Measurements from ENCODE around the gene ADARB2. TPM values are rescaled to one million over a fixed set of nuclear protein-coding genes. Genes with fewer than 3 reads are reported as not detected.

The ADARB2 gene
- total RNA-seq, 1 donor from 2014 or later: 0.08 TPM

DNA sequence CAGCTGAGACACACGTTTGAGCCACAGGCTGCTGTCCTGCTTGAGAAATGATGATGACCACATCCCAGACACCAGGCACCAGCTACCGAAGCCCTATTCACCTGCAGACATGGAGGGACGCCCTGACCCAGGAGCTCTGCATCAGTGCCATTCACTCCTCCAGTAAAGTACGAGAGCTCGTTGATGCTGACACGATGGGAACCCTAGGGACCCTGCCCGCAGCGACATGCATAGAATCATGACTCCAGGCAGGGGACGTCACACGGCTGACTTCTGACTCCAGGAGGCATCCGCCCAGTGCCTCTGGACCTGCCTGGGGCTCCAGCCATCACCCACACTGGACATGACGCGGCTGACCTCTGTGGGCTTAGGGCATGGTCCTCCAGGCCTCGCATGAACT lies 129.9 kb downstream of the ADARB2 start:
- TF ChIP-seq, protein P1, sequence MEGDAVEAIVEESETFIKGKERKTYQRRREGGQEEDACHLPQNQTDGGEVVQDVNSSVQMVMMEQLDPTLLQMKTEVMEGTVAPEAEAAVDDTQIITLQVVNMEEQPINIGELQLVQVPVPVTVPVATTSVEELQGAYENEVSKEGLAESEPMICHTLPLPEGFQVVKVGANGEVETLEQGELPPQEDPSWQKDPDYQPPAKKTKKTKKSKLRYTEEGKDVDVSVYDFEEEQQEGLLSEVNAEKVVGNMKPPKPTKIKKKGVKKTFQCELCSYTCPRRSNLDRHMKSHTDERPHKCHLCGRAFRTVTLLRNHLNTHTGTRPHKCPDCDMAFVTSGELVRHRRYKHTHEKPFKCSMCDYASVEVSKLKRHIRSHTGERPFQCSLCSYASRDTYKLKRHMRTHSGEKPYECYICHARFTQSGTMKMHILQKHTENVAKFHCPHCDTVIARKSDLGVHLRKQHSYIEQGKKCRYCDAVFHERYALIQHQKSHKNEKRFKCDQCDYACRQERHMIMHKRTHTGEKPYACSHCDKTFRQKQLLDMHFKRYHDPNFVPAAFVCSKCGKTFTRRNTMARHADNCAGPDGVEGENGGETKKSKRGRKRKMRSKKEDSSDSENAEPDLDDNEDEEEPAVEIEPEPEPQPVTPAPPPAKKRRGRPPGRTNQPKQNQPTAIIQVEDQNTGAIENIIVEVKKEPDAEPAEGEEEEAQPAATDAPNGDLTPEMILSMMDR (IDR thresholded peaks at IDR 0.05; ENCODE audit: insufficient read depth, low read length, poor library complexity, severe bottlenecking): no peak
- Histone ChIP-seq H3K4me3 (ENCODE audit: low read depth, low read length) (no peak overlapping the region), H3K36me3 (ENCODE audit: control insufficient read depth, insufficient read depth, low read length) (no peaks in the 10 kb centered on the region), H3K27me3 (ENCODE audit: control insufficient read depth, insufficient read depth, low read length) (peaks cover 18% of the 10 kb centered on the region)
- no peak for DNase-seq (ENCODE audit: low read depth)

DNA sequence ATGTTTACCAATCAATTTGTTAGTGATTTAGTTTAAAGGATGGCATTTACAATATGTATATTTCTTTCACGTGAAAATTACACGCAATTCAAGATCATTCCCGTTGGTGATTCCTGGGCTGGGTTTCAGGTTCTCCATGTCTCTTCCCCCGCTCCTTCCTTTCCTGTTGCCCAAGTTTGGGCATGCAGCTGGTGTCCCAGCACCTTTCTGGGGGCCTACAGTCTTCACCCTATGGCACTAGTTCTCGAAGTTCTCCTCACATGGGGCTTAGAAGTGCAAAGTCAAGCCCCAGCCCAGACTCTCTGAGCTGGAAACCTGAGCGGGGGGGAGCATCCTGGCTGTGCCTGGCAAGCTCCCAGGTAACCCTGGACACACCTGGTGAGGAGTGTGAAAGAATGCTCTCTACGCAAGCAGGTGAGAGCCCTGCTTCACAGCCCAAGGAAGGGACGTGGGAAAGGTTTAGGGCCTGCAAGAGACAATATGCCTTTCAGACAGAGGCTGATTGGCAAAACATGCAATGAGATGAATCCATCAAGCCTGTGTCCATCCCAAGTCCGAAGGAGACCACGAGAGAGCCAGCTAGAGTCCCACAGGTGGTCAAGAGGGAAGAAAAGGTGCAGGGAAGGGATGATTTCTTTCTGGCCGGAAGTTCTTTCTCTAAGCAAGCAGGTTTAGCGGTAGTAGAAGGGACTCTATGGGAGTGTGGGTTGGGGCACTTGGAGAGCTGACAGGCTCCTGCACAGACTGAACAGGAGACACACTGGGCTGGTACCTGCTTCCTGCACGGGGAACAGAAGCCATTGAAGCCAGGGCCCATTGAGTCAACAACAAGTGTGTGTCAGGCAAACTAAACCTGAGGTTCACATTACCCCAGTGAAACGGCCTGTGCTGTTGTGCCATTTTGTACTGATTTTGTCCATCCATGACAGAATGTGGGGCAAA lies 131.1 kb downstream of the ADARB2 start:
- Histone ChIP-seq H3K4me3 (ENCODE audit: low read depth, low read length) (no peak overlapping the region), H3K27me3 (ENCODE audit: control insufficient read depth, insufficient read depth, low read length) (peaks cover 15% of the 10 kb centered on the region), H3K36me3 (ENCODE audit: control insufficient read depth, insufficient read depth, low read length) (no peaks in the 10 kb centered on the region)
- TF ChIP-seq, protein P1 (IDR thresholded peaks at IDR 0.05; ENCODE audit: insufficient read depth, low read length, poor library complexity, severe bottlenecking): no peak
- no peak for DNase-seq (ENCODE audit: low read depth)

- TF ChIP-seq, protein P1 (IDR thresholded peaks at IDR 0.05; ENCODE audit: insufficient read depth, low read length, poor library complexity, severe bottlenecking): no peak
- no peak overlapping the region for H3K4me3 ChIP-seq (ENCODE audit: low read depth, low read length)
- no peaks in the 10 kb centered on the region for H3K36me3 ChIP-seq (ENCODE audit: control insufficient read depth, insufficient read depth, low read length)
- DNase-seq (ENCODE audit: low read depth): no peak
- peaks cover 7% of the 10 kb centered on the region for H3K27me3 ChIP-seq (ENCODE audit: control insufficient read depth, insufficient read depth, low read length)
These were observed 132.2 kb downstream of the ADARB2 start for GRCh38 chr10:1605121-1605520.

DNA sequence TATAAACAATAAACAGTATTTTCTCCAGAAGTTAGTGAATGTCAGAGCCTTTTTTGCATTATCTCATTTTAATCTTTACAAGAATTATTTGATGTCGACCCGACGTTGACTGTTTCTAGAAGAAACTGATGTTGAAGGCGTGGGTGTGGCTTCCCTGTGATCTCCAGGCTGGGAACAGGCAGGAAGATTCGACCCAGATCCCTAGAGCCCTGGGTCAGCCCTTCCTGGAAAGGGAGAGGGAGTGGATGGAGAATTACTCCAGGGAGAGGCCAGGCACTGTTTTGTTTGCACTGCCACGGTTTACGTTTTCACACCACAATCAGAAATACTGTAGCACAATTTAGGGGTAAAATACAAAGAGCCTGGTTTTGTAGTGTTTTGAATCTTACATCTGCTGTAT lies 133.1 kb downstream of the ADARB2 start:
- no peak for DNase-seq (ENCODE audit: low read depth)
- H3K27me3 ChIP-seq (ENCODE audit: control insufficient read depth, insufficient read depth, low read length): peaks cover 6% of the 10 kb centered on the region
- TF ChIP-seq, protein P1 (IDR thresholded peaks at IDR 0.05; ENCODE audit: insufficient read depth, low read length, poor library complexity, severe bottlenecking): no peak

DNA sequence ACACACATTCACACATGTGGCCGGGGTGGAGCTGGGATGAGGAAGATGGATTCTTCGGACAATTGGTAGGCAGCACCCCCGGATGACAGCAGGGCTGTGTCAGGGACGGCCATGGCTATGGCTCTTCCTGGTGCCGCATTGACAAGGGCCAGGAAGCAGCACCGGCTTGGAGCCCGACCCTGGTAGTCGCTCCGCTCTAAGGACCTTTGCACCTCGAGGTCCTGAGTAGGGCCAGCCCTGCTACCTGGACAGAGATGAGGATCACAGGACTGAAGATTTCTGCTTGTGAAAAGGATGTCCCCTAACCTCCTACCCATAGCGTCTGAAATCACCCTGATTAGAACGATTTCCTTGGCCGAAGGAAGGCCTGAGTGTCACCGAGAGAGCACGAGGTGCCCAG lies 134.1 kb downstream of the ADARB2 start:
- H3K36me3 ChIP-seq (ENCODE audit: control insufficient read depth, insufficient read depth, low read length): no peaks in the 10 kb centered on the region
- DNase-seq (ENCODE audit: low read depth): no peak

More for the DNA sequence above, 133.1 kb downstream of the ADARB2 start:
- no peaks in the 10 kb centered on the region for H3K36me3 ChIP-seq (ENCODE audit: control insufficient read depth, insufficient read depth, low read length)
- H3K4me3 ChIP-seq (ENCODE audit: low read depth, low read length): no peak overlapping the region

More for the DNA sequence above, 134.1 kb downstream of the ADARB2 start:
- no peaks in the 10 kb centered on the region for H3K27me3 ChIP-seq (ENCODE audit: control insufficient read depth, insufficient read depth, low read length)
- TF ChIP-seq, protein P1 (IDR thresholded peaks at IDR 0.05; ENCODE audit: insufficient read depth, low read length, poor library complexity, severe bottlenecking): no peak
- H3K4me3 ChIP-seq (ENCODE audit: low read depth, low read length): no peak overlapping the region

All from kidney epithelial cell (primary cell).